OCI-LY1 (cell line): ENCODE data around the gene GPATCH3.

Experiments
- H2AFZ ChIP-seq: fragments of 200-600 bp; sonication (generic), shearing (Covaris generic); 2 replicates; pipeline ENCODE4 v1.6.0; 2014; ENCODE audit warnings: antibody characterized with exemption, mild to moderate bottlenecking, low read length
- H3F3A ChIP-seq: fragments of 200-600 bp; sonication (generic), shearing (Covaris generic); 2 replicates; pipeline ENCODE4 v1.6.0; 2014; ENCODE audit warnings: mild to moderate bottlenecking, antibody characterized with exemption, low read length, moderate library complexity; ENCODE audit not compliant: insufficient read depth
- H3K27ac ChIP-seq: fragments of 200-600 bp; sonication (generic); 2 replicates; pipeline ENCODE4 v1.5.1; 2014; ENCODE audit warnings: low read length, mixed run types, mild to moderate bottlenecking, low read depth; ENCODE audit not compliant: poor library complexity, severe bottlenecking
- H3K27me3 ChIP-seq: fragments of 200-600 bp; sonication (generic); 2 replicates; pipeline ENCODE4 v1.6.0; 2014; ENCODE audit warnings: antibody characterized with exemption, mild to moderate bottlenecking, low read length, moderate library complexity; ENCODE audit not compliant: insufficient read depth
- H3K36me3 ChIP-seq: fragments of 200-600 bp; sonication (generic); 2 replicates; pipeline ENCODE4 v1.6.1; 2014; ENCODE audit warnings: mild to moderate bottlenecking, antibody characterized with exemption, low read length, moderate library complexity, mixed read lengths; ENCODE audit not compliant: insufficient read depth
- H3K4me1 ChIP-seq: fragments of 200-600 bp; sonication (generic); 2 replicates; pipeline ENCODE4 v1.5.1; 2014; ENCODE audit warnings: mild to moderate bottlenecking, low read length, moderate library complexity; ENCODE audit not compliant: insufficient read depth, severe bottlenecking
- H3K4me2 ChIP-seq: fragments of 200-600 bp; sonication (generic), shearing (Covaris generic); 2 replicates; pipeline ENCODE4 v1.6.1; 2014; ENCODE audit warnings: low read length
- H3K4me3 ChIP-seq: fragments of 200-600 bp; sonication (generic); 2 replicates; pipeline ENCODE4 v1.5.1; 2014; ENCODE audit warnings: low read length, low read depth, mild to moderate bottlenecking, mixed read lengths; ENCODE audit not compliant: poor library complexity, severe bottlenecking
- H3K79me2 ChIP-seq: fragments of 200-600 bp; shearing (Covaris generic); 2 replicates; pipeline ENCODE4 v1.6.1; 2016; ENCODE audit warnings: mixed run types, low read length, mixed read lengths; ENCODE audit not compliant: insufficient read depth
- H3K9ac ChIP-seq: fragments of 200-600 bp; sonication (generic), shearing (Covaris generic); 2 replicates; pipeline ENCODE4 v1.6.1; 2014; ENCODE audit warnings: mild to moderate bottlenecking, low read length, mixed read lengths
- H3K9me2 ChIP-seq: fragments of 200-600 bp; sonication (generic), shearing (Covaris generic); 2 replicates; pipeline ENCODE4 v1.6.1; 2014; ENCODE audit warnings: low read depth, mild to moderate bottlenecking, low read length, mixed read lengths
- H3K9me3 ChIP-seq: fragments of 200-600 bp; shearing (Covaris generic); 2 replicates; pipeline ENCODE4 v1.6.1; 2014; ENCODE audit warnings: low read length, mixed read lengths
- H4K20me1 ChIP-seq: fragments of 200-600 bp; sonication (generic), shearing (Covaris generic); 2 replicates; pipeline ENCODE4 v1.6.0; 2016; ENCODE audit warnings: mild to moderate bottlenecking, low read length; ENCODE audit not compliant: insufficient read depth
- CTCF ChIP-seq: fragments of 200-600 bp; sonication (generic), shearing (Covaris generic); IDR thresholded peaks from 2 replicates; pipeline ENCODE4 v1.5.1; 2017; ENCODE audit warnings: mild to moderate bottlenecking, antibody characterized with exemption, low read length, moderate library complexity, mixed read lengths
- EZH2 ChIP-seq: fragments of 200-600 bp; sonication (generic), shearing (Covaris generic); IDR thresholded peaks from 2 replicates; pipeline ENCODE4 v1.8.0; 2017; ENCODE audit warnings: borderline replicate concordance, mixed run types, mild to moderate bottlenecking, antibody characterized with exemption, low read length, moderate library complexity, mixed read lengths

The GPATCH3 gene

GRCh38 chr1:26942656-26943055 is 42.4 kb upstream of the GPATCH3 start:
- peaks cover 70% of the 10 kb centered on the region for H3K36me3 ChIP-seq
- no peaks in the 10 kb centered on the region for H4K20me1 ChIP-seq
- TF ChIP-seq EZH2, result no peak
- no peak for TF ChIP-seq CTCF
- H3K27ac ChIP-seq, result no peak overlapping the region
- H3K4me2 ChIP-seq, result no peak overlapping the region
- H3K9me2 ChIP-seq, result no peaks in the 10 kb centered on the region
- no peak overlapping the region for H3K4me3 ChIP-seq
- no peaks in the 10 kb centered on the region for H3K79me2 ChIP-seq
- no peaks in the 10 kb centered on the region for H3K27me3 ChIP-seq
- no peaks in the 10 kb centered on the region for H3K9me3 ChIP-seq
- no peaks in the 10 kb centered on the region for H3F3A ChIP-seq
- no peaks in the 10 kb centered on the region for H3K4me1 ChIP-seq
- no peak overlapping the region for H3K9ac ChIP-seq
- H2AFZ ChIP-seq, result no peak overlapping the region

GRCh38 chr1:26941311-26941710 is 41.0 kb upstream of the GPATCH3 start:
- no peaks in the 10 kb centered on the region for H3K9me3 ChIP-seq
- no peak overlapping the region for H3K9ac ChIP-seq
- H3K27ac ChIP-seq, result no peak overlapping the region
- TF ChIP-seq CTCF, result no peak
- TF ChIP-seq EZH2, result no peak
- H4K20me1 ChIP-seq, result no peaks in the 10 kb centered on the region
- peaks cover 69% of the 10 kb centered on the region for H3K36me3 ChIP-seq
- H3K27me3 ChIP-seq, result no peaks in the 10 kb centered on the region
- H3K4me3 ChIP-seq, result no peak overlapping the region
- no peaks in the 10 kb centered on the region for H3K79me2 ChIP-seq
- H3K9me2 ChIP-seq, result no peaks in the 10 kb centered on the region
- H2AFZ ChIP-seq, result no peak overlapping the region
- no peak overlapping the region for H3K4me2 ChIP-seq
- H3K4me1 ChIP-seq, result no peaks in the 10 kb centered on the region
- H3F3A ChIP-seq, result no peaks in the 10 kb centered on the region

GRCh38 chr1:26938659-26939025 is 38.4 kb upstream of the GPATCH3 start:
- H3K79me2 ChIP-seq, result no peaks in the 10 kb centered on the region
- H3K9ac ChIP-seq, result no peak overlapping the region
- H3K9me2 ChIP-seq, result no peaks in the 10 kb centered on the region
- no peak overlapping the region for H3K27ac ChIP-seq
- peaks cover 67% of the 10 kb centered on the region for H3K36me3 ChIP-seq
- H4K20me1 ChIP-seq, result no peaks in the 10 kb centered on the region
- no peaks in the 10 kb centered on the region for H3K4me1 ChIP-seq
- H2AFZ ChIP-seq, result no peak overlapping the region
- no peak overlapping the region for H3K4me2 ChIP-seq
- TF ChIP-seq EZH2, result no peak
- TF ChIP-seq CTCF, result no peak
- no peak overlapping the region for H3K4me3 ChIP-seq
- no peaks in the 10 kb centered on the region for H3F3A ChIP-seq
- no peaks in the 10 kb centered on the region for H3K9me3 ChIP-seq
- no peaks in the 10 kb centered on the region for H3K27me3 ChIP-seq
